ENCODE data around the gene SERGEF. TPM values are rescaled to one million over a fixed set of nuclear protein-coding genes. Genes with fewer than 3 reads are reported as not detected.

Gene SERGEF
- total RNA-seq, 1 experiment from 2014 or later: 28.7 TPM

DNA sequence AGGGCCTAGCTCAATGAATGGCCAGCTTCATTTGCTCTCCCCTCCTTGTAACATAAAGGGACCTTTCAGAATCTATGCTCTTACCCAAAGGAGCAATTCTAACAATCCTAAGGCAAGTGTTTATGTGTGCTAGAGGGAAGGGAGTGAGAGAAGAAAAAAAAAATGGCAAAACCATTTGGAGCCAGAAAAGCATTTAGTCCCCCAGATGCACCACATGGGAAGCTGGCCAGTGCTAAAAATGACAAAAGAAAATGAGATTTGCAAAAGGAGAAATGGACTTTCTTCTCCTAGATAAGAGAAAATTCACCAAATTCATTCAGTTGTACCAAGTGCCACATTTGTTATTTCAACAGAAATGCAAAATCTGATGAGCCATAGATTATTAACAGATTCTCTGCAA lies 52.8 kb downstream of the SERGEF start:
- H3K79me2 ChIP-seq (ENCODE audit: low read depth): no peaks in the 10 kb centered on the region
- no peak overlapping the region for H3K4me2 ChIP-seq
- no peaks in the 10 kb centered on the region for H4K20me1 ChIP-seq (ENCODE audit: insufficient read depth)
- H3K4me3 ChIP-seq: no peak overlapping the region
- BruUV-seq (replicated peaks): no TSS peak
- no peaks in the 10 kb centered on the region for H3K9me3 ChIP-seq (ENCODE audit: insufficient read depth, low read depth)
- CTCF ChIA-PET: interaction anchor here (0.7 kb wide), 1 partner anchor 18 kb away, joined by 3 read pairs; no protein-coding TSS in a partner anchor
- intact Hi-C loops (cut with micrococcal nuclease; ENCODE audit: unreplicated experiment): no loop called here
- H3F3A ChIP-seq (ENCODE audit: insufficient read depth, low read depth): no peaks in the 10 kb centered on the region
- no peak overlapping the region for H2AFZ ChIP-seq
- no peaks in the 10 kb centered on the region for H3K4me1 ChIP-seq (replicated peaks; ENCODE audit: insufficient read depth)
- H3K27ac ChIP-seq: no peak overlapping the region
- H3K9me2 ChIP-seq (ENCODE audit: insufficient read depth): no peaks in the 10 kb centered on the region
- no peaks in the 10 kb centered on the region for H3K36me3 ChIP-seq (ENCODE audit: low read depth)
- DNase-seq: no peak
- no peak for TF ChIP-seq EZH2 (IDR thresholded peaks at IDR 0.05; ENCODE audit: low read depth)
- TF ChIP-seq, protein P1, sequence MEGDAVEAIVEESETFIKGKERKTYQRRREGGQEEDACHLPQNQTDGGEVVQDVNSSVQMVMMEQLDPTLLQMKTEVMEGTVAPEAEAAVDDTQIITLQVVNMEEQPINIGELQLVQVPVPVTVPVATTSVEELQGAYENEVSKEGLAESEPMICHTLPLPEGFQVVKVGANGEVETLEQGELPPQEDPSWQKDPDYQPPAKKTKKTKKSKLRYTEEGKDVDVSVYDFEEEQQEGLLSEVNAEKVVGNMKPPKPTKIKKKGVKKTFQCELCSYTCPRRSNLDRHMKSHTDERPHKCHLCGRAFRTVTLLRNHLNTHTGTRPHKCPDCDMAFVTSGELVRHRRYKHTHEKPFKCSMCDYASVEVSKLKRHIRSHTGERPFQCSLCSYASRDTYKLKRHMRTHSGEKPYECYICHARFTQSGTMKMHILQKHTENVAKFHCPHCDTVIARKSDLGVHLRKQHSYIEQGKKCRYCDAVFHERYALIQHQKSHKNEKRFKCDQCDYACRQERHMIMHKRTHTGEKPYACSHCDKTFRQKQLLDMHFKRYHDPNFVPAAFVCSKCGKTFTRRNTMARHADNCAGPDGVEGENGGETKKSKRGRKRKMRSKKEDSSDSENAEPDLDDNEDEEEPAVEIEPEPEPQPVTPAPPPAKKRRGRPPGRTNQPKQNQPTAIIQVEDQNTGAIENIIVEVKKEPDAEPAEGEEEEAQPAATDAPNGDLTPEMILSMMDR (conservative IDR thresholded peaks at IDR 0.05): no peak
- no peaks in the 10 kb centered on the region for H3K27me3 ChIP-seq (ENCODE audit: insufficient read depth, low read depth)
- POLR2A ChIA-PET (ENCODE audit: unreplicated experiment): no interaction called here

DNA sequence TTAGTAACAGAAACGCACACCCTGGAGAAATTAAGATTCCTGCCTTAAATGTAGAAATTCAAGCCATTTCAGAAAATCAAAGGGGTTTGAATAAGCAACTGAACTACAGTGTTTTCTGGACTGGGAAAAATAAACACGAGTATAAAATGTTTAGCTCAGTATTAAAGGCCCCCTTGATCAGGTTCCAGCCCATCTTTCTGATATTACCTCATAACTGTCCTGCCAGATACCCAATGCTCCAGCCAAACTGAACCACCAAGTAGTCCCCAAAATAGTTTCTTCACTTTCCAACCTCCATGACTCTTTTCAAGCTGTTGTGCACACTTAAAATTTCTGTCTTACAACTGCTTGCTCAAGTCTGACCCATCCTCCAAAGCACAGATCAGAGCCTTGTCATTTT lies 54.4 kb downstream of the SERGEF start:
- H4K20me1 ChIP-seq (ENCODE audit: insufficient read depth): no peaks in the 10 kb centered on the region
- ChIA-PET POLR2A (ENCODE audit: unreplicated experiment) (no interaction called here), CTCF (no interaction called here)
- H3K27ac ChIP-seq: no peak overlapping the region
- TF ChIP-seq EZH2 (IDR thresholded peaks at IDR 0.05; ENCODE audit: low read depth): no peak
- TF ChIP-seq, protein P1 (conservative IDR thresholded peaks at IDR 0.05): no peak
- intact Hi-C loops (cut with micrococcal nuclease; ENCODE audit: unreplicated experiment): no loop called here
- no peaks in the 10 kb centered on the region for H3K27me3 ChIP-seq (ENCODE audit: insufficient read depth, low read depth)
- H3F3A ChIP-seq (ENCODE audit: insufficient read depth, low read depth): no peaks in the 10 kb centered on the region
- H3K4me2 ChIP-seq: no peak overlapping the region
- no peak overlapping the region for H3K4me3 ChIP-seq
- no peaks in the 10 kb centered on the region for H3K4me1 ChIP-seq (replicated peaks; ENCODE audit: insufficient read depth)
- no TSS peak for BruUV-seq (replicated peaks)
- H3K9me3 ChIP-seq (ENCODE audit: insufficient read depth, low read depth): no peaks in the 10 kb centered on the region
- DNase-seq: no peak
- H3K9me2 ChIP-seq (ENCODE audit: insufficient read depth): no peaks in the 10 kb centered on the region
- H3K36me3 ChIP-seq (ENCODE audit: low read depth): no peaks in the 10 kb centered on the region
- no peaks in the 10 kb centered on the region for H3K79me2 ChIP-seq (ENCODE audit: low read depth)
- no peak overlapping the region for H2AFZ ChIP-seq

DNA sequence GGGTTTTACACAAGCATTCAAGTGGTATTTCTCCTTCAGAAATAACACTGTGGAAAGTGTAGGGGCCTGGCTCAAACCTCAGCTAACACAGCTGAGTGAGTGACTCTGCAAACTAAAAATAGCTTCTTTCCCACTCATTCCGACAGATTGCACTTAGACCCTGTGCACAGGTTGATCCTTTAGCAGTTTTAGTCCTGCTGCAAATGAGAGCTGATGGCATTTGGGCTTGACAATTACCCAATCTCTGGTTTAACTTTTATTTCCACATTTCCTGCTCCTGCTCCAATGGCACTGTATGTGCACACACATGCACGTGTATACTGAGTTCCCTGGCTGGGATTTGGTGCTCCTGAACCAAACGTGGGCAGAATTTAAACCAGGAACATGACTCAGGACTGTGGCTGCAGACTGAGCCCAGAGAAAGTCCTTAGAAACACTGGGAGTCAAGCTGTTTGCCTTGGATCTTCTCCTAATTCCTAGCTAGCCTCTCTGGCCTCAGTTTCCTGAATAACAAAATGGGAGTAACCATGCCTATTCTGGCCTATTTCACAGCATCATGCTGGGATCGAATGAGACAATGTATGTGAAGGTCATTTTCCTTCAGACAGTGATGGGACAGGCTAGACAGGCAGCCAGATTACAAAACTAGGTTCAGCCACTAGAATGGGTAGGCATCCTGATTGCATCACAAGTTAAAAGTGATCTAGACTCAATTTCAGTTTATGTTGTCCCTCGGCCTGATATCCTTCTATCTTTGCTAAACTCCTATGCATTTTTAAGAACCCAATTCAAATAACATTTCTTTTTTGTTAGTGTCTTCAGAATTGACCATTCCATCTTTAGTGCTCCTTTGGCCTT lies 58.2 kb downstream of the SERGEF start:
- ChIA-PET CTCF (no interaction called here), POLR2A (ENCODE audit: unreplicated experiment) (no interaction called here)
- Histone ChIP-seq H3F3A (ENCODE audit: insufficient read depth, low read depth) (no peaks in the 10 kb centered on the region), H3K36me3 (ENCODE audit: low read depth) (no peaks in the 10 kb centered on the region), H3K27me3 (ENCODE audit: insufficient read depth, low read depth) (no peaks in the 10 kb centered on the region), H3K9me2 (ENCODE audit: insufficient read depth) (no peaks in the 10 kb centered on the region), H3K9me3 (ENCODE audit: insufficient read depth, low read depth) (no peaks in the 10 kb centered on the region), H3K4me3 (no peak overlapping the region), H3K79me2 (ENCODE audit: low read depth) (no peaks in the 10 kb centered on the region), H3K4me2 (no peak overlapping the region), H2AFZ (no peak overlapping the region), H4K20me1 (ENCODE audit: insufficient read depth) (no peaks in the 10 kb centered on the region), H3K4me1 (replicated peaks; ENCODE audit: insufficient read depth) (no peaks in the 10 kb centered on the region), H3K27ac (no peak overlapping the region)
- no peak for DNase-seq
- BruUV-seq (replicated peaks): no TSS peak
- intact Hi-C loops (cut with micrococcal nuclease; ENCODE audit: unreplicated experiment): no loop called here
- no peak for TF ChIP-seq EZH2 (IDR thresholded peaks at IDR 0.05; ENCODE audit: low read depth)
- TF ChIP-seq, protein P1 (conservative IDR thresholded peaks at IDR 0.05): no peak

All from PC-9 (cell line).